Left lung (tissue), 10 donors: ENCODE data around the gene PPT1. TPM values are rescaled to one million over a fixed set of nuclear protein-coding genes. Genes with fewer than 3 reads are reported as not detected.

Source experiments
- ATAC-seq: fragments of 200-7000 bp; cut with Tn5 transposase; one replicate; pipeline ENCODE4 v1.9.1; 2020; ENCODE audit warnings: moderate library complexity
- DNase-seq, 4 donors: peaks; one replicate each; pipeline ENCODE4 v3.0.0-alpha.2; 2013 to 2020
- H3K27ac ChIP-seq, 2 donors: fragments of 200-600 bp; sonication (generic) in 1 of 2; one replicate each; pipeline versions ENCODE4 v1.5.0 to v1.8.0; 2020 to 2021
- H3K27me3 ChIP-seq, 2 donors: fragments of 200-600 bp; sonication (generic) in 1 of 2; one replicate each; pipeline versions ENCODE4 v1.5.0 to v1.8.0; 2020 to 2021
- H3K36me3 ChIP-seq, 2 donors: fragments of 200-600 bp; sonication (generic) in 1 of 2; one replicate each; pipeline versions ENCODE4 v1.5.0 to v1.8.0; 2020 to 2021
- H3K4me1 ChIP-seq, 2 donors: fragments of 200-600 bp; one replicate each; pipeline ENCODE4 v1.8.0; 2021
- H3K4me3 ChIP-seq, 2 donors: fragments of 200-600 bp; sonication (generic) in 1 of 2; one replicate each; pipeline versions ENCODE4 v1.5.0 to v1.8.0; 2020 to 2021; ENCODE audit warnings: mild to moderate bottlenecking in 1 of 2
- H3K9me3 ChIP-seq, 2 donors: fragments of 200-600 bp; sonication (generic) in 1 of 2; one replicate each; pipeline versions ENCODE4 v1.5.0 to v1.8.0; 2020 to 2021
- intact Hi-C, 2 donors: fragments of 100-400 bp; cut with DNase I; formaldehyde crosslinking; loops; one replicate each; pipeline versions ENCODE4 v1.11.2 to v1.14.2; 2022
- polyA plus RNA-seq, 6 donors: library from polyadenylated mRNA; unstranded; fragments of 120-200 nt; gene quantifications; one replicate each; pipeline ENCODE4 v1.2.1, GENCODE V29; 2013; ENCODE audit not compliant: insufficient read length in 6 of 6
- total RNA-seq, 2 donors: library from RNA; stranded (reverse); fragmentation: NEBNext Ultra II Directional; extraction: Animal tissue kit (Norgen Biotek cat#: 25700); gene quantifications; one replicate each; pipeline ENCODE4 v1.2.1, GENCODE V29; 2021
- TF ChIP-seq, protein P1 (sequence below), 2 donors: fragments of 200-600 bp; sonication (generic) in 1 of 2; IDR thresholded peaks; one replicate each; pipeline versions ENCODE4 v1.5.0 to v1.8.0; 2021; ENCODE audit warnings: antibody characterized with exemption in 2 of 2
- donor health status: DM: no; HTN: yes; CAD: no.
- donor health status: DM: no; HTN: no; CAD: no.

PPT1 gene
- total and polyA plus RNA-seq, 8 donors = 87.3 to 195 (median 99.8) TPM

DNA sequence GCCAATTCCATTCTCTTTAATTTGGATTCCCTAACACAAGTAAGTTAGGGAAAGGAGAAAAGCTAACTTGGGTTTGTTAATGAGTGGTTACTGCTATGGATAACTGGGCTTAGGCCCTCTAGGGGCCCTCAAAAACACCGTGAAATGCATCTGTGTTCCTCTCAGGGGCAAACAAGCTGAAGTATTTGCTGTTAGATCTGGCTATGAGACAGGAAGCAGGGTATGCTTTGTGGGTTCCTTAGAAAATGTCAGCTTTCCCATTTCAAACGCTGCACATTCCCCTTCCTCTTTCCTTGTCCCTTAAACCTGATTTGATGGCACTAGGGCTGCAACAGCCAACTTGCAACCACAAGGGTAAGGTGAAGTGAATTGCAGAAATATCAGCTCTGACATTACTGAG lies 62.2 kb downstream of the PPT1 start:
- intact Hi-C loops = no loop called here
- ATAC-seq (no peak), DNase-seq (no peak)
- no peaks in the 10 kb centered on the region for H3K9me3 ChIP-seq
- peaks cover 15 to 55% of the 10 kb centered on the region in 2 donors for H3K4me1 ChIP-seq
- H3K4me3 ChIP-seq = no peak overlapping the region
- TF ChIP-seq, protein P1, sequence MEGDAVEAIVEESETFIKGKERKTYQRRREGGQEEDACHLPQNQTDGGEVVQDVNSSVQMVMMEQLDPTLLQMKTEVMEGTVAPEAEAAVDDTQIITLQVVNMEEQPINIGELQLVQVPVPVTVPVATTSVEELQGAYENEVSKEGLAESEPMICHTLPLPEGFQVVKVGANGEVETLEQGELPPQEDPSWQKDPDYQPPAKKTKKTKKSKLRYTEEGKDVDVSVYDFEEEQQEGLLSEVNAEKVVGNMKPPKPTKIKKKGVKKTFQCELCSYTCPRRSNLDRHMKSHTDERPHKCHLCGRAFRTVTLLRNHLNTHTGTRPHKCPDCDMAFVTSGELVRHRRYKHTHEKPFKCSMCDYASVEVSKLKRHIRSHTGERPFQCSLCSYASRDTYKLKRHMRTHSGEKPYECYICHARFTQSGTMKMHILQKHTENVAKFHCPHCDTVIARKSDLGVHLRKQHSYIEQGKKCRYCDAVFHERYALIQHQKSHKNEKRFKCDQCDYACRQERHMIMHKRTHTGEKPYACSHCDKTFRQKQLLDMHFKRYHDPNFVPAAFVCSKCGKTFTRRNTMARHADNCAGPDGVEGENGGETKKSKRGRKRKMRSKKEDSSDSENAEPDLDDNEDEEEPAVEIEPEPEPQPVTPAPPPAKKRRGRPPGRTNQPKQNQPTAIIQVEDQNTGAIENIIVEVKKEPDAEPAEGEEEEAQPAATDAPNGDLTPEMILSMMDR (IDR thresholded peaks at IDR 0.05) = no peak
- peak overlapping the region in 1 of 2 donors; percentile 39 for H3K27ac ChIP-seq
- no peaks in the 10 kb centered on the region for H3K36me3 ChIP-seq
- no peaks in the 10 kb centered on the region for H3K27me3 ChIP-seq

- H3K9me3 ChIP-seq = no peaks in the 10 kb centered on the region
- DNase-seq (peak in 1 of 4 donors; percentile 58), ATAC-seq (peak; percentile 78)
- no peak overlapping the region for H3K4me3 ChIP-seq
- peaks cover 11 to 40% of the 10 kb centered on the region in 2 donors for H3K4me1 ChIP-seq
- TF ChIP-seq, protein P1 (IDR thresholded peaks at IDR 0.05) = peak; percentile 37 to 47
- intact Hi-C loops = no loop called here
- H3K27ac ChIP-seq = no peak overlapping the region
- no peaks in the 10 kb centered on the region for H3K27me3 ChIP-seq
- no peaks in the 10 kb centered on the region for H3K36me3 ChIP-seq
Observed at GRCh38 chr1:40032240-40032891, 64.7 kb downstream of the PPT1 start.

DNA sequence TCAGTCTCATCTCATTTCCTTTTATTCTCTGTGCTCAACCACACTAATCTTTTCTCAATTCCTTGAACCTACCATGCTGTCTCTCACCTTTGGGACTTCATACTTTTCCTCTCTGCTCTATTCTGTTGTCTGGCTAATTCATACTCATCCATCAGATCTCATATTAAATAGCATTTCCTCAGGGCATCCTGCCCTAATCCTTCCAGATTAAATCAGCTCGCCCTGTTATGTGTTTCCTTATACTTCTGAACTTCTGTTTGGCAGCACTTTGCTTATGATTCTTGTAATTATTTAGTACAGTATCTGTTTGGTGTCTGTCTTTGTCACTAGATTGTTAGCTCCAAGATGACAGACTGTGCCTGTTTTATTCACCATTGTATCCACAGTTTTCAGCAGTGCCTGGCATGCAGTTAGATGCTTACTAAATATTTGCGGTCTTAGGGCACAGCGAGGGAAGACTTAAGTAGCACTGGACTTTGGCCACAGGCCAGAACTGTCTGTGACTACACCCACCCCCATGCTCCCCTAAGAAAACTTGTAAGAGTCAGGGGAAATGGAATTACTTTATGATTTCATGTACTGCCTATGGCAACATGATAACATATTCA lies 66.4 kb downstream of the PPT1 start:
- TF ChIP-seq, protein P1 (IDR thresholded peaks at IDR 0.05) = no peak
- DNase-seq = peak in 1 of 4 donors; percentile 26

GRCh38 chr1:40029608-40030007 lies 67.4 kb downstream of the PPT1 start:
- no peaks in the 10 kb centered on the region for H3K9me3 ChIP-seq
- DNase-seq (no peak), ATAC-seq (no peak)
- H3K27ac ChIP-seq = no peak overlapping the region
- no peaks in the 10 kb centered on the region for H3K36me3 ChIP-seq
- intact Hi-C loops = no loop called here
- TF ChIP-seq, protein P1 (IDR thresholded peaks at IDR 0.05) = no peak
- no peaks in the 10 kb centered on the region for H3K27me3 ChIP-seq
- peaks cover 0 to 14% of the 10 kb centered on the region in 2 donors for H3K4me1 ChIP-seq
- H3K4me3 ChIP-seq = no peak overlapping the region

More for the DNA sequence above, 66.4 kb downstream of the PPT1 start:
- H3K27ac ChIP-seq = no peak overlapping the region
- peaks cover 0 to 24% of the 10 kb centered on the region in 2 donors for H3K4me1 ChIP-seq
- intact Hi-C loops = no loop called here
- H3K4me3 ChIP-seq = no peak overlapping the region
- no peaks in the 10 kb centered on the region for H3K36me3 ChIP-seq
- no peaks in the 10 kb centered on the region for H3K27me3 ChIP-seq
- H3K9me3 ChIP-seq = no peaks in the 10 kb centered on the region
- ATAC-seq = no peak

GRCh38 chr1:40027647-40028046 lies 69.4 kb downstream of the PPT1 start:
- Histone ChIP-seq H3K9me3 (peaks cover 0 to 7% of the 10 kb centered on the region in 2 donors), H3K4me3 (no peak overlapping the region), H3K27me3 (no peaks in the 10 kb centered on the region), H3K36me3 (no peaks in the 10 kb centered on the region), H3K4me1 (peaks cover 0 to 7% of the 10 kb centered on the region in 2 donors), H3K27ac (no peak overlapping the region)
- no peak for DNase-seq
- TF ChIP-seq, protein P1 (IDR thresholded peaks at IDR 0.05) = no peak
- no peak for ATAC-seq
- intact Hi-C loops = no loop called here
